HEK293 (cell line): ENCODE data around the gene IL1RAP.
A peak's percentile ranks its signal among the peaks of the same experiment; 100 is the strongest.

Experiments used
- CTCF ChIA-PET: fragments of 350-600 bp; formaldehyde crosslinking; extraction: SDS; loops from one replicate; lab custom pipeline; 2021; ENCODE audit warnings: antibody characterized with exemption; lab: Yijun Ruan, JAX
- POLR2A ChIA-PET: fragments of 300-600 bp; formaldehyde crosslinking; extraction: SDS; loops from one replicate; lab custom pipeline; 2020; ENCODE audit warnings: antibody characterized with exemption, inconsistent platforms; lab: Yijun Ruan, JAX
- H3K27ac ChIP-seq: fragments of 200-500 bp; sonication (Bioruptor generic); 2 replicates; pipeline ENCODE4 v1.5.1; 2014; ENCODE audit warnings: low read depth, low read length, control low read depth, inconsistent platforms; ENCODE audit errors: extremely low read depth
- H3K36me3 ChIP-seq, 2 experiments: fragments of 200-500 bp in 1 of 2; sonication (Bioruptor generic) in 1 of 2; 1 replicate in 1 of 2; 2 replicates in 1 of 2; pipeline ENCODE4 v1.5.1; 2014 to 2017; ENCODE audit warnings: inconsistent platforms in 2 of 2, low read length in 2 of 2; ENCODE audit not compliant: control insufficient read depth in 2 of 2, insufficient read depth in 1 of 2
- H3K4me1 ChIP-seq: fragments of 200-500 bp; sonication (Bioruptor generic); 2 replicates; pipeline ENCODE4 v1.5.1; 2014; ENCODE audit warnings: mild to moderate bottlenecking, low read length, inconsistent platforms; ENCODE audit not compliant: control insufficient read depth, insufficient read depth
- H3K4me3 ChIP-seq: 2 replicates; pipeline ENCODE4 v1.5.1; 2011; ENCODE audit warnings: low read depth, mild to moderate bottlenecking, control low read depth, low read length, moderate library complexity
- H3K9me3 ChIP-seq: fragments of 200-500 bp; sonication (Bioruptor generic); 2 replicates; pipeline ENCODE4 v1.5.1; 2014; ENCODE audit warnings: low read depth, low read length, inconsistent platforms; ENCODE audit not compliant: control insufficient read depth, insufficient read depth
- BCL11A ChIP-seq: fragments of 450-650 bp; formaldehyde crosslinking; IDR thresholded peaks from 2 replicates; pipeline ENCODE4 v1.5.1; 2016; ENCODE audit warnings: low read depth, missing biosample characterization, missing genetic modification characterization
- MZF1 ChIP-seq: fragments of 450-650 bp; formaldehyde crosslinking; IDR thresholded peaks from 2 replicates; pipeline ENCODE4 v1.5.1; 2017; ENCODE audit warnings: missing biosample characterization, missing genetic modification characterization, borderline replicate concordance
- TRIM28 ChIP-seq: IDR thresholded peaks from 2 replicates; pipeline ENCODE4 v1.6.1; 2011; ENCODE audit warnings: low read length, control low read depth, borderline replicate concordance
- YY1 ChIP-seq: fragments of 450-650 bp; formaldehyde crosslinking; IDR thresholded peaks from 2 replicates; pipeline ENCODE4 v1.5.1; 2018; ENCODE audit warnings: missing biosample characterization, missing genetic modification characterization
- ZBTB20 ChIP-seq: fragments of 450-650 bp; formaldehyde crosslinking; IDR thresholded peaks from 2 replicates; pipeline ENCODE4 v1.5.1; 2016; ENCODE audit warnings: missing biosample characterization, missing genetic modification characterization
- ZNF132 ChIP-seq: fragments of 450-650 bp; formaldehyde crosslinking; IDR thresholded peaks from 2 replicates; pipeline ENCODE4 v1.5.1; 2017; ENCODE audit warnings: missing biosample characterization, missing genetic modification characterization, borderline replicate concordance
- ZNF155 ChIP-seq: fragments of 450-650 bp; formaldehyde crosslinking; IDR thresholded peaks from 2 replicates; pipeline ENCODE4 v1.5.1; 2016; ENCODE audit warnings: missing biosample characterization, missing genetic modification characterization
- ZNF184 ChIP-seq: fragments of 450-650 bp; IDR thresholded peaks from 2 replicates; pipeline ENCODE4 v1.5.1; 2018; ENCODE audit warnings: missing biosample characterization, mild to moderate bottlenecking, missing genetic modification characterization
- ZNF2 ChIP-seq: fragments of 450-650 bp; formaldehyde crosslinking; IDR thresholded peaks from 2 replicates; pipeline ENCODE4 v1.5.1; 2016; ENCODE audit warnings: missing biosample characterization, missing genetic modification characterization
- ZNF221 ChIP-seq: fragments of 450-650 bp; formaldehyde crosslinking; IDR thresholded peaks from 2 replicates; pipeline ENCODE4 v1.5.1; 2017; ENCODE audit warnings: missing biosample characterization, missing genetic modification characterization, borderline replicate concordance
- ZNF335 ChIP-seq: fragments of 450-650 bp; formaldehyde crosslinking; conservative IDR thresholded peaks from 2 replicates; pipeline ENCODE4 v1.5.1; 2016; ENCODE audit warnings: missing biosample characterization, missing genetic modification characterization
- ZNF433 ChIP-seq: fragments of 450-650 bp; formaldehyde crosslinking; IDR thresholded peaks from 2 replicates; pipeline ENCODE4 v1.5.1; 2016; ENCODE audit warnings: missing biosample characterization, missing genetic modification characterization, low read depth
- ZNF558 ChIP-seq: fragments of 450-650 bp; formaldehyde crosslinking; IDR thresholded peaks from 2 replicates; pipeline ENCODE4 v1.5.1; 2016; ENCODE audit warnings: missing biosample characterization, missing genetic modification characterization
- ZNF571 ChIP-seq: fragments of 450-650 bp; formaldehyde crosslinking; IDR thresholded peaks from 2 replicates; pipeline ENCODE4 v1.5.0; 2017; ENCODE audit warnings: missing biosample characterization, missing genetic modification characterization
- ZNF585B ChIP-seq: fragments of 450-650 bp; formaldehyde crosslinking; IDR thresholded peaks from 2 replicates; pipeline ENCODE4 v1.5.1; 2016; ENCODE audit warnings: missing biosample characterization, missing genetic modification characterization
- ZNF776 ChIP-seq: fragments of 450-650 bp; formaldehyde crosslinking; IDR thresholded peaks from 2 replicates; pipeline ENCODE4 v1.5.0; 2017; ENCODE audit warnings: missing biosample characterization, missing genetic modification characterization, borderline replicate concordance
- ZSCAN30 ChIP-seq: fragments of 450-650 bp; IDR thresholded peaks from 2 replicates; pipeline ENCODE4 v1.5.1; 2018; ENCODE audit warnings: missing biosample characterization, mild to moderate bottlenecking, missing genetic modification characterization, moderate library complexity
- TF ChIP-seq, protein P1 (sequence below): fragments of 450-650 bp; formaldehyde crosslinking; IDR thresholded peaks from 2 replicates; pipeline ENCODE4 v1.5.1; 2016; ENCODE audit warnings: missing biosample characterization, missing genetic modification characterization
- TF ChIP-seq, protein P2 (sequence below): fragments of 450-650 bp; formaldehyde crosslinking; IDR thresholded peaks from 2 replicates; pipeline ENCODE4 v1.5.1; 2016; ENCODE audit warnings: missing biosample characterization, missing genetic modification characterization, low read depth

The IL1RAP gene

DNA sequence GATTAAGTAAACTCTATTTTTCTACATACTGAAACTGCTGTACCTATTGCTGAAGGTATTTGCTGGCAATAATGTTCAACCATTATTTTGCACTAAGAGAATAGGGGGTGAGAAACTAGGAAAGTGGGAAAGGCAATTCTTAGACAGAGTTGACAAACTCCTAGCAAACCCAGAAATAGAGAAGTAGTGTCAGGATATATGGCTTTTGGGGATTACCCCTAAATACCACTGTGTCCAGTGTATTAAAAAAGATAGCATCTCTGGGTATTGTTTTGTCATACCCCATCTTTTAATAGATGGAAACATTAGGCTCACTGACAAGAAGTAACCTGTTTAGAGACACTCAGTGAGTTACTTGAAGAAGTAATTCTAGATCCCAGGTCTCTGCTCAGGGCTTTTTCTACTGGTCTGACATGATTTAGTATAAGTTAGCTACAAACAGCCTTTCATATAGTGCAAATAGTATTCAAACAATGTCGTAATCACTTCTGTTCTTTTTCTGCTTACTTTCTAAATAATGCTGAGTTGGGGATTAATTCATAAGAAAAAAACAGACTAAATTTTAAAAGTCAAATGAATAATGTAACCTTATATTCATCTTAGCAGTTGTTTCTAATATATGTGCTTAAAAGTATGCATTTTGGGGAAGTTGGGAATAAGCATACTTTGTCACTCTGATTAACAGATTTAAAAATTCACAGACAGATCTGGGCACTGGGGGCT lies 107.2 kb downstream of the IL1RAP start:
- CTCF ChIA-PET = no interaction called here
- no peak overlapping the region for H3K4me3 ChIP-seq
- no peaks in the 10 kb centered on the region for H3K9me3 ChIP-seq
- no peak for TF ChIP-seq ZNF571 (tag by site-specific recombination)
- no peak for TF ChIP-seq ZNF221 (tag by site-specific recombination)
- TF ChIP-seq ZNF132 = no peak
- no peak for TF ChIP-seq TRIM28
- no peak for TF ChIP-seq BCL11A (tag by site-specific recombination)
- H3K27ac ChIP-seq = no peak overlapping the region
- H3K36me3 ChIP-seq = no peaks in the 10 kb centered on the region
- POLR2A ChIA-PET = no interaction called here
- no peaks in the 10 kb centered on the region for H3K4me1 ChIP-seq

DNA sequence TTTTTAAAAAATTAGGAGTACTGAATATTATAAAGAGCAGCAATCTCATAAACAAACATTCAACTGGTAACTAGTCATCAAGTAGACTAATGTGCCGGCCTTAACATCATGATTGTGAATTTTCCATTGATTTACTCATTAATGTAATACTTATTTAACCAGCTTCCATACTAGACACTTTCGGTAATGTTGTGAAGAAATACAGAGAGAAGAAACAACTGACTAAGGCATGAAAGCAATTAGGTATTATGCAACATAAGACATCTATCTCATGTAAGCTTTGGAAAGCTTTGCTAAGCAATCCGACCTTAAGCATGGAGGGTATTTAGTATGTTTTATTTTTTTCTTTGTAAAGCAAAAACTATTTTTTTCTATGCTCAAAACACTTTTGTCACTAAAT lies 108.0 kb downstream of the IL1RAP start:
- no peak overlapping the region for H3K27ac ChIP-seq
- no peak for TF ChIP-seq YY1 (tag by site-specific recombination)
- no peak for TF ChIP-seq ZBTB20 (tag by site-specific recombination)
- no peak for TF ChIP-seq ZNF184
- TF ChIP-seq ZNF433 (tag by site-specific recombination) = no peak
- no peak for TF ChIP-seq ZNF221 (tag by site-specific recombination)
- H3K36me3 ChIP-seq = no peaks in the 10 kb centered on the region
- CTCF ChIA-PET = no interaction called here
- POLR2A ChIA-PET = no interaction called here
- no peak overlapping the region for H3K4me3 ChIP-seq
- no peaks in the 10 kb centered on the region for H3K4me1 ChIP-seq
- no peaks in the 10 kb centered on the region for H3K9me3 ChIP-seq

DNA sequence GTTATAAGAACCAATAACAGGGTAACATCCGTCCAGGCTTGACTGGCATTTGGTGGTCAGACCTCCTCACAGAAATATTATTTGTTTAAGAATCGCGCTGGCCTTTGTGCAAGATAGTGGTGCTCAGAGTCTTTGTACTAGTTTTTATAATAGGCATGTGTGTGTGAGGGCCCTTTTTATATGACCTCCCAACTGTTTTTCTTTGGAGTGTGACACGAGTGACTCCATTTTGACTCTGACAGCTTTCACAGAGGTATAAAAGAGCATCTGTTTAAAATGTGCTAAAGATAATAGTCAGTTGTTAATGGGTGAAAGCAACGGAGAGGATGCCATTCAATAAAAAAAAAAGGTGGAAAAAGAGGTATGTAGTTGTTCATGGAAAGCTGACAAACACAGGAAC lies 110.4 kb downstream of the IL1RAP start:
- Histone ChIP-seq H3K36me3 (no peaks in the 10 kb centered on the region), H3K27ac (no peak overlapping the region), H3K4me1 (no peaks in the 10 kb centered on the region), H3K9me3 (no peaks in the 10 kb centered on the region), H3K4me3 (no peak overlapping the region)
- TF ChIP-seq ZNF2 (tag by site-specific recombination) (no peak), ZNF776 (tag by site-specific recombination) (no peak), ZNF155 (no peak), ZSCAN30 (no peak), ZNF585B (tag by site-specific recombination) (no peak), MZF1 (tag by site-specific recombination) (no peak), ZNF558 (tag by site-specific recombination) (no peak)
- CTCF ChIA-PET = no interaction called here
- POLR2A ChIA-PET = no interaction called here

DNA sequence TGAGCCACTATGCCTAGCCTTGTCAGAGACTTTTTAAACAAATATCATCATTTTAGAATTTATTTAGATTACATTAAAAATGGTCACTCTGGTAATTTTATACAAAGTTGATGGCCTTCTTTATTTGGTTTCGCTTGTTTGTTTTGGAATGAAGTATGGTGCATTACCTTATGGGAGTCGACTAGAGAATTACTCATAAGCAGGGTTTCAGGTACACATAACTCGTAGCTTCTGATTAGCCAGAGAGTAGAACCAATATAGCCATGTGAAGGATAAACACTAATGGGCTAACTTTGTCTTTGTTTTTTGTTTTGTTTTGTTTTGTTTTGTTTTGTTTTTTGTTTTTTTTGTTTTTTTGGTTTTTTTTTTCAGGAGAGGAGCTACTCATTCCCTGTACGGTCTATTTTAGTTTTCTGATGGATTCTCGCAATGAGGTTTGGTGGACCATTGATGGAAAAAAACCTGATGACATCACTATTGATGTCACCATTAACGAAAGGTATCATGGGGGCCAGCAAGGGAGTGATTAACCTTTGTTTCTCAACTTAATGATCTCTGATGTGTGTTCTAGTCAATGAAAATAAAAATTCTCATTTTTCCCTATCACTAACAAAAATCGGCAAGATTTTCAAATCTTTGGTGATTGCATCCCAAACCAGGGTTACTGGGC lies 113.2 kb downstream of the IL1RAP start:
- H3K27ac ChIP-seq = no peak overlapping the region
- TF ChIP-seq, protein P1, sequence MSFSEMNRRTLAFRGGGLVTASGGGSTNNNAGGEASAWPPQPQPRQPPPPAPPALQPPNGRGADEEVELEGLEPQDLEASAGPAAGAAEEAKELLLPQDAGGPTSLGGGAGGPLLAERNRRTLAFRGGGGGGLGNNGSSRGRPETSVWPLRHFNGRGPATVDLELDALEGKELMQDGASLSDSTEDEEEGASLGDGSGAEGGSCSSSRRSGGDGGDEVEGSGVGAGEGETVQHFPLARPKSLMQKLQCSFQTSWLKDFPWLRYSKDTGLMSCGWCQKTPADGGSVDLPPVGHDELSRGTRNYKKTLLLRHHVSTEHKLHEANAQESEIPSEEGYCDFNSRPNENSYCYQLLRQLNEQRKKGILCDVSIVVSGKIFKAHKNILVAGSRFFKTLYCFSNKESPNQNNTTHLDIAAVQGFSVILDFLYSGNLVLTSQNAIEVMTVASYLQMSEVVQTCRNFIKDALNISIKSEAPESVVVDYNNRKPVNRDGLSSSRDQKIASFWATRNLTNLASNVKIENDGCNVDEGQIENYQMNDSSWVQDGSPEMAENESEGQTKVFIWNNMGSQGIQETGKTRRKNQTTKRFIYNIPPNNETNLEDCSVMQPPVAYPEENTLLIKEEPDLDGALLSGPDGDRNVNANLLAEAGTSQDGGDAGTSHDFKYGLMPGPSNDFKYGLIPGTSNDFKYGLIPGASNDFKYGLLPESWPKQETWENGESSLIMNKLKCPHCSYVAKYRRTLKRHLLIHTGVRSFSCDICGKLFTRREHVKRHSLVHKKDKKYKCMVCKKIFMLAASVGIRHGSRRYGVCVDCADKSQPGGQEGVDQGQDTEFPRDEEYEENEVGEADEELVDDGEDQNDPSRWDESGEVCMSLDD (tag by site-specific recombination) = no peak
- TF ChIP-seq, protein P2, sequence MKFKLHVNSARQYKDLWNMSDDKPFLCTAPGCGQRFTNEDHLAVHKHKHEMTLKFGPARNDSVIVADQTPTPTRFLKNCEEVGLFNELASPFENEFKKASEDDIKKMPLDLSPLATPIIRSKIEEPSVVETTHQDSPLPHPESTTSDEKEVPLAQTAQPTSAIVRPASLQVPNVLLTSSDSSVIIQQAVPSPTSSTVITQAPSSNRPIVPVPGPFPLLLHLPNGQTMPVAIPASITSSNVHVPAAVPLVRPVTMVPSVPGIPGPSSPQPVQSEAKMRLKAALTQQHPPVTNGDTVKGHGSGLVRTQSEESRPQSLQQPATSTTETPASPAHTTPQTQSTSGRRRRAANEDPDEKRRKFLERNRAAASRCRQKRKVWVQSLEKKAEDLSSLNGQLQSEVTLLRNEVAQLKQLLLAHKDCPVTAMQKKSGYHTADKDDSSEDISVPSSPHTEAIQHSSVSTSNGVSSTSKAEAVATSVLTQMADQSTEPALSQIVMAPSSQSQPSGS (tag by site-specific recombination) = peak; percentile 45; the same call in 1 of the 2 replicates
- TF ChIP-seq ZNF335 (tag by site-specific recombination) = no peak
- TF ChIP-seq, all 188 proteins: peak for 1
- CTCF ChIA-PET = interaction anchor here (0.6 to 1.1 kb wide), 3 partner anchors 8 to 1338 kb away, joined by 3 to 4 read pairs (median 3); no protein-coding TSS in a partner anchor
- H3K9me3 ChIP-seq = no peaks in the 10 kb centered on the region
- no peak overlapping the region for H3K4me3 ChIP-seq
- no peaks in the 10 kb centered on the region for H3K4me1 ChIP-seq
- no peaks in the 10 kb centered on the region for H3K36me3 ChIP-seq
- POLR2A ChIA-PET = no interaction called here
